SK-N-MC (cell line): ENCODE data around the gene THRSP.

Experiments used
- DNase-seq: peaks from one replicate; pipeline ENCODE4 v3.0.0-alpha.2; 2011; ENCODE audit warnings: low read depth, low spot score
- H3K27ac ChIP-seq: fragments of 200-600 bp; sonication (generic); 2 replicates; pipeline ENCODE4 v1.5.1; 2016; ENCODE audit warnings: mixed run types
- H3K36me3 ChIP-seq: fragments of 200-600 bp; sonication (generic); 2 replicates; pipeline ENCODE4 v1.6.1; 2017; ENCODE audit warnings: antibody characterized with exemption, low read length, mixed read lengths; ENCODE audit not compliant: insufficient read depth
- H3K4me3 ChIP-seq: fragments of 200-600 bp; sonication (generic); 2 replicates; pipeline ENCODE4 v1.5.1; 2016
- H3K9ac ChIP-seq: fragments of 200-600 bp; sonication (generic); 2 replicates; pipeline ENCODE4 v1.8.0; 2017; ENCODE audit warnings: mixed run types, mixed read lengths; ENCODE audit not compliant: insufficient read length
- H3K9me3 ChIP-seq: fragments of 200-600 bp; sonication (generic); 2 replicates; pipeline ENCODE4 v1.6.1; 2017; ENCODE audit warnings: low read depth, mild to moderate bottlenecking, antibody characterized with exemption, low read length, moderate library complexity, mixed read lengths
- EZH2 ChIP-seq: fragments of 200-600 bp; sonication (generic); IDR thresholded peaks from one replicate; pipeline ENCODE4 v1.6.1; 2017; ENCODE audit warnings: antibody characterized with exemption
- FOXP2 ChIP-seq: optimal IDR thresholded peaks from 2 replicates; pipeline ENCODE3; 2011; ENCODE audit warnings: mild to moderate bottlenecking, moderate library complexity; ENCODE audit not compliant: insufficient read depth; ENCODE audit errors: extremely low read length, control extremely low read depth
- POLR2AphosphoS5 ChIP-seq: IDR thresholded peaks from 2 replicates; pipeline ENCODE4 v1.6.1; 2012; ENCODE audit warnings: mild to moderate bottlenecking, low read depth, low read length, borderline replicate concordance

The THRSP gene

GRCh38 chr11:78041843-78042440, 21.7 kb upstream of the THRSP start:
- Histone ChIP-seq H3K4me3 (no peak overlapping the region), H3K9ac (no peak overlapping the region), H3K27ac (no peak overlapping the region), H3K36me3 (no peaks in the 10 kb centered on the region), H3K9me3 (no peaks in the 10 kb centered on the region)
- TF ChIP-seq EZH2 (no peak), POLR2AphosphoS5 (no peak), FOXP2 (no peak)
- DNase-seq: no peak

DNA sequence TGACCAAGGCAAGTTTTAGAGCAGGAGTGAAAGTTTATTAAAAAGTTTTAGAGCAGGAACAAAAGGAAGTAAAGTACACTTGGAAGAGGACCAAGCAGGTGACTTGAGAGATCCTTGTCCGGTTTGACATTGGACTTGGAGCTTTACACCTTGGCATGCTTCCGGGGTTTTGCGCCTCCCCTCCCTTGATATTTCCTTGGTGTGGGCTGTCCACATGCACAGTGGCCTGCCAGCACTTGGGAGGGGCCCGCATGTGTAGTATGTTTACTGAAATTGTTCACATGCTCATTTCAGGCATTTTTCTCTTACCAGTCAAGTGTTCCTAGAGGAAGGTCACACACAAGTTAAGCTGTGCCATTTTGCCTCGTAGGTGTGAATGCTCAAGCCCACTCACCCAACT, 19.0 kb upstream of the THRSP start:
- Histone ChIP-seq H3K4me3 (no peak overlapping the region), H3K27ac (no peak overlapping the region), H3K9ac (no peak overlapping the region), H3K9me3 (no peaks in the 10 kb centered on the region), H3K36me3 (no peaks in the 10 kb centered on the region)
- no peak for TF ChIP-seq FOXP2
- no peak for TF ChIP-seq EZH2
- TF ChIP-seq POLR2AphosphoS5: no peak
- DNase-seq: no peak

DNA sequence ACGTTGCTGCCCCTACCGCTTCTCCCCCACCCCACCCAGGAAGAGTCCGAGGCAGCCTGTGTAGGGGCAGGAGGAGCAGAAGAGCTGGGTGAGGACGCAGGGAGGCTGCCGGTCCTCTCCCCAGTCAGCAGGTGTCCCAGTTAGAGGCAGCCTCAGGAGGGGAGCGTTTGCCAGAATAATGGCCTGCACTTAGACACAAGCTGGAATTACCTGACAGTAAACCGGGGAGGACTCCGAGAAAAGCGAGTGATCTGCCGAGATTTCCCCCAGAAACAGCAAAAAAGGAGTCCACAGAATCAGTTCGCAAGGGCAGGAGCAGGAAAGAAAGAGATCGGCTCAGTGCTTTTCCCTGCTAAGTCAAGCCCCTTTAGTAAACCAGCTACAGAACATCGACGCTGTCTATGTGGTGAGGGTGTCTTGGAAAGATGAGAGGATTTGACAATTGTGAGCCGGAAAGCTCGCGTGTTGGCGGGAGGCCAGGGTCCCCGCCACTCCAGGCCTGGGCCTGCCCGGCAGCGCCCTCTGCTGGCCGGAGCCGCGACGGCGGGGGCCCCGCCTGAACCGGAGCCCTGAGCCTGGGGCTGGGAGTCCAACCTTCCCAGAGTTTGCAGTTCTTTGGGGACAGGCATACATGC, 17.7 kb upstream of the THRSP start:
- Histone ChIP-seq H3K9ac (peak overlapping the region; percentile 63), H3K36me3 (no peaks in the 10 kb centered on the region), H3K27ac (peak overlapping the region; percentile 58; the same call in 1 of the 2 replicates), H3K9me3 (no peaks in the 10 kb centered on the region), H3K4me3 (peak overlapping the region; percentile 69)
- peak; percentile 48 for DNase-seq
- TF ChIP-seq EZH2: no peak
- TF ChIP-seq FOXP2: no peak
- no peak for TF ChIP-seq POLR2AphosphoS5

DNA sequence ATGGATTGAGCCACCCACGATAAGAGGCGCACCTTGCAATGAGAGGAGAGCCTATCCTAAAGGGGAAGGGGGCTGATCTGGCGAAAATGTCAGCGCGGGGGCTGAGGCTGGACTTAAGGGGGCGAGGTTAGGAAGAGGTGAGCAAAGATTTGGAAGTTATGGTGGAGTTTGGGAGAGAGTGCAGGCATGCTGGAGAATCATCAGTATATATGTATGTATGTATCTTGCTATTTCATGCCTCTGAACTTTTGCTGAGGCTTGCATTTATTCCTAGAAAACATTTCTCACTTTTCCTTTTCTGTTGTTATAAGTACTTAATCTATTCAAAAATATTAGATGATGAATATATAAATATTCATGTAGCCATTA, 17.2 kb upstream of the THRSP start:
- Histone ChIP-seq H3K4me3 (peak overlapping the region; percentile 69), H3K36me3 (no peaks in the 10 kb centered on the region), H3K9ac (peak overlapping the region; percentile 27), H3K9me3 (no peaks in the 10 kb centered on the region), H3K27ac (peak overlapping the region; percentile 58; the same call in 1 of the 2 replicates)
- TF ChIP-seq POLR2AphosphoS5: no peak
- TF ChIP-seq EZH2: no peak
- no peak for TF ChIP-seq FOXP2
- no peak for DNase-seq

DNA sequence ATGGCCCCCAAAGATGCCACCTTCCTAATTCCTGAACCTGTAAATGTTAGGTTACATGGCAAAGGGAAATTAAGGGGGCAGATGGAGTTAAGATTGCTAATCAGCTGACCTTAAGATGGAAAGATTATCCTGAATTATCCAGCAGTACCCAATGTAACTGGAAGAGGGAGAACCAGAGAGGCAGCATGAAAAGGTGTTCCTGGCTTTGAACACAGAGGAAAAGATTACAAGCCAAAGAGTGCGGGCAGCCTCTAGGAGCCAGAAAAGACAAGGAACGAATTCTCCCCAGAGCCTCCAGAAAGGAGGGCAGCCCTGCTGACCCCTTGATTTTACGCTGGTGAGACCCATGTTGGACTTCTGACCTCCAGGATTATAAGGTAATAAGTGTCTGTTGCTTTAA, 15.1 kb upstream of the THRSP start:
- Histone ChIP-seq H3K27ac (no peak overlapping the region), H3K9ac (no peak overlapping the region), H3K9me3 (no peaks in the 10 kb centered on the region), H3K4me3 (no peak overlapping the region), H3K36me3 (no peaks in the 10 kb centered on the region)
- DNase-seq: no peak
- TF ChIP-seq FOXP2 (no peak), EZH2 (no peak), POLR2AphosphoS5 (no peak)

DNA sequence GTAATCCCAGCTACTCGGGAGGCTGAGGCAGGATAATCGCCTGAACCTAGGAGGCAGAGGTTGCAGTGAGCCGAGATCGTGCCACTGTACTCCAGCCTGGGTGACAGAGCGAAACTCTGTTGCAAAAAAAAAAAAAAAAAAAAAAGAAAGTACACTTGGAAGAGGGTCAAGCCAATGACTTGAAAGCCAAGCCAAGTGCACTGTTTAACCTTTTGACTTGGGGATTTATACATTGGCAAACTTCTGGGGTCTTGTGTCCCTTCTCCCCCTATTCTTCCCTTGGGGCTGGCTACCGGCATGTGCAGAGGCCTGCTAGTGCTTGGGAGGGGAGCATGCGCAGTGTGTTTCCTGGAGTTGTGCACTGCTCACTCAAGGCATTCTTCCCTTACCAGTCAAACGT, 14.3 kb upstream of the THRSP start:
- TF ChIP-seq POLR2AphosphoS5 (no peak), EZH2 (no peak), FOXP2 (no peak)
- Histone ChIP-seq H3K36me3 (no peaks in the 10 kb centered on the region), H3K27ac (no peak overlapping the region), H3K9me3 (no peaks in the 10 kb centered on the region), H3K4me3 (no peak overlapping the region), H3K9ac (no peak overlapping the region)
- no peak for DNase-seq

GRCh38 chr11:78050964-78051831, 12.5 kb upstream of the THRSP start:
- Histone ChIP-seq H3K4me3 (no peak overlapping the region), H3K9me3 (no peaks in the 10 kb centered on the region), H3K36me3 (no peaks in the 10 kb centered on the region), H3K27ac (peak overlapping the region; percentile 57), H3K9ac (peak overlapping the region; percentile 6)
- DNase-seq: no peak
- TF ChIP-seq POLR2AphosphoS5 (no peak), FOXP2 (no peak), EZH2 (no peak)

DNA sequence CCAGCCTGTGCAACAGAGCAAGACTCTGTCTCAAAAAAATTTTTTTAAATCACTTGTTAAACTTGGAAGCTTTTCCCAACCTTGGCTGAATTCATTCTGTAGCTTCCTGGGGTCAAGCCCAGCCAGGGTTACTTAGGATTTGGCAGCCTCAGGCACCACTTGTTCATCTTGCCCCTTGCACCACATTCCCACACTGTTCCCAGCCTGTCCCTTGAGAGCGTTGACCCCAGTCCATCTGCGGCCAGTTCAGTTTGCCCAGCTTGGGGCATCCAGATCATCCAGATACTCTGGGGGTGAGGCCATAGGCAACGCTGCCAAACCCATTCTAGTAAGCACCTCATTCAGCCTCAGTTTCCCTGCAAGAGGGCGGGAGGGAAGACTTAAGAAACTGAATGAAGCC, 8.7 kb upstream of the THRSP start:
- Histone ChIP-seq H3K4me3 (no peak overlapping the region), H3K36me3 (no peaks in the 10 kb centered on the region), H3K27ac (no peak overlapping the region), H3K9me3 (no peaks in the 10 kb centered on the region), H3K9ac (no peak overlapping the region)
- DNase-seq: no peak
- no peak for TF ChIP-seq FOXP2
- no peak for TF ChIP-seq EZH2
- TF ChIP-seq POLR2AphosphoS5: no peak
